SK-MEL-5 (cell line): ENCODE measurements around the gene STN1. TPM values are rescaled to one million over a fixed set of nuclear protein-coding genes. Genes with fewer than 3 reads are reported as not detected.

Source experiments
- DNase-seq: peaks from one replicate; pipeline ENCODE4 v3.0.0-alpha.2; 2016; ENCODE audit warnings: low read depth, low spot score
- in situ Hi-C: cut with HindIII; loops from 2 replicates; pipeline ENCODE4 v1.10.0; 2016; ENCODE audit warnings: low sequenced_read_pairs, high pct_unique_total_duplicates, low pct_unique_long_range_greater_than_20kb
- total RNA-seq: library from RNA; depleted of rRNA; stranded (reverse); fragments of >200 nt; shearing (Covaris generic); gene quantifications from 2 replicates; pipeline ENCODE4 v1.2.3, GENCODE V29; 2014

The STN1 gene
- total RNA-seq, 1 experiment from 2014 or later: 23.6 TPM

DNA sequence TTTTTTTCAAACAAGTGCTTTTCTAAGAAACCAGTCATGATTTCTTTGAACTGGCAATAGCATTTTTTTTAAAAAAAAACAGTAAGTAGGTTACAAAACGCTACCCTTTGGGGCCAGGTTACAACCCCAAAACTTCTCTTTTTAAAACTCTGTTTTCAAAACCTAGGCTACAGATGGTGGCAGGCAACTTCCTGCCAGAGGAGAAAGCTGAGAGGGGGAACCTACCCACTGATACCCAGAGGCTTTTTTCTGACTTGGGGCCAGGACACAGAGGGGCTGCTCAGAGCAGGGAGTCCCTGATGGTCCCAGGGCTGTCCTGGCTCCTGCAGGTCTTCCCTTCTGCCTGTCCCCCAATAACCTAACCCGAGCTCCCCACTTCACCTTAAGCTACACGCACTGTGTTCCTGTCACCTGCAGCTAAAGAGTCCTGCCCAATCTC lies 6.9 kb downstream of the STN1 start:
- in situ Hi-C loops: loop anchor here (10.0 kb wide), 1 partner anchor 94 kb away; no protein-coding TSS in a partner anchor

DNA sequence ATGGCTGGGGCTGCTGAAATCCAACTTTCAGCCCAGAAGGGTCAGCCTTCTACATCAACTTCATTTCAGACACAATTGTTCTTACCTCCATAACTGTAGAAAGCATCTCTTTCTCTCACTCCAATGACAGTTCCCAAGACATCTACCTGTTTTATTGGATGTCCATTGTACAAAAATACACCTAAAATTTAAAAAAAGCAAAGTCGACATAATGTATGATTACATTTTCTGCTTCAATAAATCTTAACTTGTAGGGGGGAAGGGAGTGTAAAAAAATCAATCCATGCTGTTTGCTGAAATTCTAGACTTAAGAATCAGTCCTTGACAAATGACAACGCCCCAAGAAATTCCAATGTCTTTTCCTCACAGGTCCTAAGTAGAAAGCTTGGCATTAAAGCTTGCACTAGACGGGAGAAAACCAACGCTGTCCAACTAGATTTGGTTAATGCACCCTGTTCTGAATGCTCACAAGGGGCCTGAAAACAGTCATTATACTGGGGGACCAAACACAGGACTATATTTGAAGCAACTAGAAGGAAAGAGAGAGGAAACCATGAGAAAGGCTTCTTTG lies 7.5 kb downstream of the STN1 start:
- in situ Hi-C loops: loop anchor here (10.0 kb wide), 1 partner anchor 94 kb away; no protein-coding TSS in a partner anchor
- no peak for DNase-seq

More for the DNA sequence above, 6.9 kb downstream of the STN1 start:
- no peak for DNase-seq

DNA sequence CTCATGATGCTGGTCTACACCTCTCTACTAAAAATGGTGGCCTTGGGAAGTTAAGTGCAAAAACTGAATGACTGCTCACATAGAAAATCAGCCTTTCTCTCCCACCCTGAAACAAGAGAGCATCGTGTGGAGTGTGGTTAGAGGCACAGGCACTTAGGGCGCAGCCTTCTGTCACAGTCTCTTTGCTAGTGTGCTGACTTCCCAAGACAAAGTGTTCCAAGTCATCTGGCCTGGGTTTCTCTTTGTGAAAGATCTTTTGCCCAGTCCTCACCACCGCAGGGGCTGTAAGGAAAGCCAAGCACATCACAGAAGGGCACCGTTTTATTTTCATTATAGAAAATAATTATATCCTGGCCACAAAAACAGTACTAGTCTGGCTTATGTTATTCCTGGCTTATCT lies 12.5 kb downstream of the STN1 start:
- no peak for DNase-seq
- in situ Hi-C loops: no loop called here

DNA sequence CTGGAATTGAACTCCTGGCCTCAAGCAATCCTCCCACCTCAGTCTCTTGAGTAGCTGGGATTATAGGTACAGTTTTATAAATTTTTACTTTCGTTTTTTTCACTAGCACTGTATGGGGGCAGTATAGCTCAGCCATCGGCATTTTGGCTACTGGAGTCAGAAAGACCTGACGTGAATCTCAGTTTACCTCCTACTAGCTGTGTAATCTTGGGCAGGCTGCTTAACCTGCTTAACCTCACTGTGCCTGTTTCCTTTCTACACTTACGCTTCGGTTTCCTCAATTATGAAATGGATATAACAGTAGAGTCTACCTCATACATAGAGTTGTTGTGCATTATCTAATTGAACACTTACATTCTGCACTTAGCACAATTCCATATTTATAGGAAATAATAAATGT lies 16.7 kb downstream of the STN1 start:
- in situ Hi-C loops: no loop called here

DNA sequence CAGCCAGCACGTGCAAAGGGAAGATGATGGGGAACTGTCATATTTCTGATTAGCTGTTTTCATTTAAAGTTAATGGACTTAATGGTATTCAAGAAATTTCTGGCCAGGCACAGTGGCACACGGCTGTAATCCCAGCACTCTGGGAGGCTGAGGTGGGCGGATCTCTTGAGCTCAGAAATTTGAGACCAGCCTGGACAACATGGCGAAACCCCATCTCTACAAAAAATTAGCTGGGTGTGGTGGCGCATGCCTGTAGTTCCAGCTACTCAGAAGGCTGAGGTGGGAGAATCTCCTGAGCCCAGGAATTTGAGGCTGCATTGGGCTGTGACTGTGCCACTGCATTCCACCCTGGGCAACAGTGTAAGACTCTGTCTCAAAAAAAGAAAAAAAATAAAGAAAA lies 18.7 kb downstream of the STN1 start:
- no peak for DNase-seq
- in situ Hi-C loops: no loop called here

More for the DNA sequence above, 16.7 kb downstream of the STN1 start:
- DNase-seq: no peak

DNA sequence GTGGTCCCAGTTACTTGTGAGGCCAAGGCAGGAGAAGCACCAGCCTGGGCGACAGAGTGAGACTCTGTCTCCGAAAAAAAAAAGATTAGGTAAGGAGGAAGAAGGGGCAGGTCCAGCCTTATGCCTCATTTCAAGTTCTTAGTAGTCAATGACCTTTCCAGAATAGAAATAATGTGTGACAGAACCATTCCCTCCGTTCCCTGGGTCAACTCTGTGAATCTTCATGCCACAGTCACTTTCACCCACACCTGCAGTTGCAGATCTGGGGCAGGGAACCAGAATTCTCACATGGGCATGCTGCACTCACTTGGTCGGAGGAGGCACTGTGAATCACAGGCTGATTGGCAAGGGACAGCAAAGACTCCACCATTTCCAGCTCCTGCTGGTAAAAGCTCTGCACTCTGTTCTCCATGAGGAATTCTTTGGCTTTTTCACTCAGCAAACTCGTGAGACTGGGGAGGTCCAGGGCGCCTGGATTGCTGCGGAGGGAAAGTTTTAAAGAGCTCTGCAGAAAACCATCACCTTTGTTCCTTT lies 20.7 kb downstream of the STN1 start:
- in situ Hi-C loops: no loop called here
- no peak for DNase-seq

DNA sequence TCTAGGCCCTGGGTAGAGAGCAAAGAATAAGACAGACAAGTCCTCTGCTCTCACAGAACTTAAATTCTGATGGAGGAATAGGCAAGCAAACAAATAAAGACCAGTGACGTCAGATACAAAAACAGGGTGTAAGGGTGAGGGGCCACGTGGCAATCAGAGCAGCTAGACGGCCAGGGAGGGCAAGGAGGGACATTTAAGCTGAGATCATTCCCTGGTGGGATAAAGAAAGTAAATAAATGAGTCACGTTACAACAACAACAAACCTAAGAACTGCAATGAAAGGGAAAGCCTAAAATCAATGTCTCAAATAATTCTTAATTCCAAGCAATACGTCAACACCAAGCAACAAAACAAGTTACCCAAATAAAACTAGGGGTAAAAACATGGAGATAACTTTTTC lies 21.8 kb downstream of the STN1 start:
- DNase-seq: no peak
- in situ Hi-C loops: no loop called here

DNA sequence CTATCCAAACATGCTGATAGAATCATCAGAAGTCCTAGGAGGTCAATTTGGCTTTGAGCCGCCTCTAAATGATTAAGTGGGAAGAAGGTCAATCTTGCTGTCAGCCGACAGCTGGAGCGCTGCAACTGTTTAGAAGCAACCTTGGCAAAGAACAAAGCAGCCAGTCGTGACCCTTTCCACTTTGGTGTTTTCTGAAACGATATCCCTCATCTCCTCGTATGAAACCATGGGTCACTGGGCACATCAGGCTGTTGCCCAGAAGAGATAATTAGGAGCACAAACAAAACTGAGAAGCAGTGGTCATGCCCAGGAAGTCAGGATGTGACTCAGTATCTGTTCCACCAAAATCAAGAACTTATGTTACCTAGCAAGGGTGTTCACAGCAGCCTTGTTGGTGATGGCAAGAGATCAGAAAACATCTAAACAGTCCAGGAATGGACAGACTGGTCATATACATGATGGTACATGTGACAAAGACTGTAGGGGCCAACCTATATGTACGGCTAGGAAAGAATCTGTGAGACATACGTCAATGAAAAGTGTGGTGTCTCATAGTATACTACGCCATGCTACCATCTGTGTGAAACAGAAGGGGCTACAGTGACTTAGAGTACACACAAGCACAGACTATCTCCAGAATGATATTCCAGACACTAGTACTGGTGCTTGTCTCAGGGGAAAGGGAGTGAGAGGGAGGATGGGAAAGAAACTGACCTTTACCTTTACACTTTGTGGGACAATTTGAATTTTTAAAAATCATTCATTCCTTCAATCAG lies 22.4 kb downstream of the STN1 start:
- in situ Hi-C loops: no loop called here
- DNase-seq: no peak

DNA sequence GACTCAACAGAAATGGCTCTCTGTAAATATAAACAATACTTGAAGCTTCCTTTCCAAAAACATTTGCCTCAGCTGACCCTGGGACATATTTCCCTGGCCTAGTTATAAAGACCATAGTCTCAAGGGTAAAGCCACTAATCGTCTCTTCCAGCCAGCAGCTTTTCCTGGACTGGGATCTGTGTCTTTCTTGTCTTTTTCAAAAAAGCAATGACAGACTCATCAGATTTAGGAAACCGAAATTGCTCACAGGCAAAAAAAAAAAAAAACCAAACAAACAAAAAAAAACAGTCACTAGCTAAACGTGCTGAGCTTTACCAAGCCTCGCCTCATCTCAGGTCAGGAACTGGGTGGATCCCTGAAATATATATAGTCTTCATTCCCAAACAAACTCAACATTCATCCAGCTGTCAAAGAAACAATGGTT lies 23.5 kb downstream of the STN1 start:
- no peak for DNase-seq
- in situ Hi-C loops: no loop called here

DNA sequence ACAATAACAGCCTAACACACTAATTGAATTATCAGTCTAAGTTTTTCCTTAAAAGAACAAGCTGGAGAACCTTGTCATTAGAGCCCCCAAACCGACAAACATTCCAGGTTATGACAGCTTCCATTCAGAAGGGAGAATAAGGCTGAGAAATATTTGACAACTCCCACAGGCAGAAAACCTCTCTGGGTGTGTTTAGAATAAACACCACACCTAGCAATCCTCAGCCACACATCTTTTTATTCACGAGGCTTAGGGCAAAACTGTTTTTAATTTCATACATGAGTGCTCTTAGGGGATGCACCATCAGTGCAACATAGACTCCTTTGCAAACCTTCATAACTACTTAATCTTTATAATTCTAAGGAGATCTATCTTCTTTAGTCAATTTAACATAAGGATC lies 24.2 kb downstream of the STN1 start:
- DNase-seq: no peak
- in situ Hi-C loops: no loop called here

DNA sequence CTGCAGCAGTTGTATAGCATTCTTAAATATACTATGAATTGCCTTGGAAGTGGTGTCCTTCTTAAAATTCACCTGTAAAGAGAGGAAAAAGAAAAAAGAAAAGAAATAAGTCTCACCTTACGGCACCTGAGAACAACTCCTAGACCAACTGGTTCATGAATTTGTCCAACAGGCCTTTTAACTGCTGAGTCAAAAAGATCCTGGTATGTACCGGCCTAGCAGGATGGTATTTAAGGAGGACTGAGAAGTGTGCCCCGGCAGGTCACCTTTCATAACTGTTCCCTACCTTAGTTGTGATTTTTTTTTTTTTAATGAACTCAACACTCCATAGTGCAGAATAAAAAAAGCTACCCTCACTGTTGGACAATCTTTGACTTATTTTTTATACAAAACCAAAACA lies 25.8 kb downstream of the STN1 start:
- in situ Hi-C loops: no loop called here
- DNase-seq: no peak

DNA sequence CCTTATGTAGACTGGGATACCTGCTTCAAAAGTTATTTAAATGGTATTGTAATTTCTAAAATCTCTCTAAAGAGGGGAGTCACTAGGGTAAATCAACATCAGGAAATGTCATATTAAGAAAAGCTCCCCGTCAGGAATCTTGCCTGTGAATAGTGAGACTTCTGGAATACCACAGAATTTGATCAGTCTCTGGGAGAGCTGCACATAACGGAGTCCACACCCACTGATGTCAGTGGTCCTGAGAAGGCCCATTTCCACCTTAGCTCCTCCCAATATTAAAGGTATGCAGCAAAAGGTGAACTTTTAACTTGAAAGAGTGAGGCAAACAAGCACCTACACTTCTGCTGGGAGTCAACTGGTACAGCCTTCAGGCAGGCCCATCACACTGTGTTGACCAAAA lies 27.3 kb downstream of the STN1 start:
- in situ Hi-C loops: no loop called here
- no peak for DNase-seq

DNA sequence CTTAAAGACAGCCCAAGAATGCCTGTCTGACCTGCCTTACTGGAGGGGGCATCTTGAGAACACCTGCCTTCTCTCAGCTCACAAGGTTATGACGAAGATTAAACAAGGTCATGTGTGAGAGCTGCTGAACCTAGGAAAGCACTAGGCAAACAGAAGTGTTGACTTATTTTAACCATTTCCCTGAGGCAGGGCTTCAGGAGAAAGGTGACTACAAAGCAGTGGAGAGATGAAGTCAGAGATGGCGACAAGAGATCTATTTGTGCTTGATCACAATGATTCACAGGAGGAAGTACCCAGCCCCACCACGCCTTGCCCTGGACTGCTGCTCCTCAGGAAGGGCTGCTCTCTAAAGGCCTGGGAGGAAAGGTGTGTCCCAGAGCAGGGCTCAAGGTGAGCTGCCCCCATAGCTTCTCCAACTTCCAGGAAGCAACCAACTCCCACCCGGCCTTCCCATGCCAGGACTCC lies 27.8 kb downstream of the STN1 start:
- in situ Hi-C loops: no loop called here

DNA sequence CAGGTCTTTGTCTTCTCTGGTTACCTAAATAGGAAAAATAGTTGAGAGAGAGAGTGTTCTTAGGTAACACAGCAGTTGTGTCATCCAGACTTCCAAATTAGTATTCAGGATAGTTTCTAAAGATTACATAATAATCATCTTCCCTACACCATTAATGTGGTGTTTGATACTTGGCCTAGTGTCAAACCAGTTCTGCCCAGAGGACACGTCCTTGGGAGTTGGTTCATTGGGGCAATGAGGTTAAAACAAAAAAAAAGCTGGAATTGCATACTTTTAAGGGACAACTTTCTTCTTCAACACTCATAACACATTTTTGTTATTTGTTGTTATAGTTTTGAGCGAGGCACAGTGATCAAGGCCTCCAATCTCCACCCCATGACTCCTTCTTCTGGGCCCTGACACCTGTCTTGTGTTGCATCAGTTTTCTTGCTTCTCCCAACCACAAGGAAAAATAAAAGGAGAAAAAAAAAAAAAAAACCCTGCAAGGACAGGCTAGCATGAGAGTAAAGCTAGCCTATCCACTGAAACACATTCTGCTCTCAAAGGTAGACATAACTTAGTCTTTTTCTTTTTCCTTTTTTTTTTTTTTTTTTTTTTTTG lies 28.8 kb downstream of the STN1 start:
- DNase-seq: no peak
- in situ Hi-C loops: no loop called here

More for the DNA sequence above, 27.8 kb downstream of the STN1 start:
- no peak for DNase-seq

DNA sequence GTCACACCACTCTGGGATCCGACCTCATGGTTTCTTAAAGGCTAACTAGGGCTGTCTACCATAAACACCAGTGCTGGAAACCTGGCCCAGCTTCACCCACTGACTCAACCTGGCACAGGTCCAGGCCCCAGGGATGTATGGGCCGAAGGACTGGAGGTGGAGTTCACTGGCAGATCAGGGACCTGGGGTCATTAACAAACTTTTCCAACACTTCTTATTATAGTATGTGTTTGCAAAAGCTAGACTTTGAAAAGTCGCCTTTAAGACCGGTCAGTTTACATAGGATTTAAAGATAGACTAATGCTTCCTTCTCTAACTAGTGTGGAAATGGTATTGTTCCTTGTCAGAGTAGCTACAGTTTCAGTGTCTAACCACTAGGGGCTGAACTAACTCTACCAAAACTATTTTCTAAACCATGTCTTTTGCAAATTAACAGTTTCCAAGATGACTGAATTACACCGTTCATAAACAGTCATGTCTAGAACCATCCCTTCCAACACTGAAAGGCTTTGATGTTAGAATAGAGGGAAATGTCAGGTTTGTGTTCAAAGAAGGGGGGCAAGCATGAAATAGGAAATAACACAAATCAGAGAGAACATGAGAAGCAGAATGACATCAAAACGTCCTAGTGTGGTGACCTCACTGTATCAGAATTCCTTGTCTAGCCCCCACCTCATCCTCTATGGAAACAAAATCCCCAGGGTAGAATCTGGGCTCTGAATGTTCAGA lies 29.7 kb downstream of the STN1 start:
- DNase-seq: peak; percentile 68
- in situ Hi-C loops: no loop called here

DNA sequence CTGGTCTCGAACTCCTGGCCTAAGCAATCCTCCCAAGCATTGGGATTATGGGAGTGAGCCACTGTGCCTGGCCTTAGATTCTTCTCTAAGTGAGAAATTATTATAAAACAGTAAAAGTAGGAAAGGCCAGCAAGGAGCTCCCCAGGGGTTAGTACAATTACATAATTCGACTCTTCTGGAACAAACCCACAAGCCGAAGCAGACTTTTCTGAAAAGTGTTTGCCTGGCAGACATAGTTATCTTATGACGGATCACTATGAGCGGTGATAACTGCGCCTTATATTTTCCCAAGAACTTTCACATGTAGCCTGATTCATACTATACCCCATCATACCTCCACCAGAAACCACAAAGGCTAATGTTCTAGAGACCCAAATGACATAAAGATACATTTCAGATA lies 32.4 kb downstream of the STN1 start:
- no peak for DNase-seq
- in situ Hi-C loops: no loop called here

DNA sequence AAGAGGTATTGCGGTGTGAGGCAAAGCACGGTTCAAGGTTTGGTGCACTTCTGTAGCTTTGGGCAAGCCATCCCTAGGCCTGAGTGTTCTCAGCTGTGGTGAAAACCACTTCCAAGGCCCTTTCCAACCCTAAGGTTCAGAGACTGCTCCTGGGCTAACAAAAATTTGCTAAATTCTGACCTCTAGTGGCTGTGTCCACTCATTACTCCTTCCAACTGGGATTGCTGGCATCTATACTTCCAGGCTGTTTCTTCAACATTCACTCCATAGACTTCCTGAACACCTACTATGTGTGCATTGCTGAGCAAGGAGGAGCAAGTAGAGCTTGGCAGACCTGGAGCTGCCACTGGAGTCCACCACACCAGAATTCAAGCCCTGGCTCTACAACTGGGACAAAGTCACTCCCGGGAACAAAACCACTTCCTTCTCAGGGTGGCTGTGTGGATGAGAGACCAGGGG lies 33.3 kb downstream of the STN1 start:
- in situ Hi-C loops: no loop called here
- peak; percentile 73 for DNase-seq
